T-helper 1 cell (primary cell): ENCODE results near the gene CYP26B1.

Experiments used
- DNase-seq, 5 donors: peaks; one replicate each; pipeline ENCODE4 v3.0.0-alpha.2; 2012 to 2020

CYP26B1 gene

GRCh38 chr2:72128843-72129227 is 18.8 kb downstream of the CYP26B1 start:
- peak in 1 of 5 donors; percentile 4 for DNase-seq

GRCh38 chr2:72128059-72128842 is 19.4 kb downstream of the CYP26B1 start:
- DNase-seq, result peak in 1 of 5 donors; percentile 3

GRCh38 chr2:72127401-72128058 is 20.1 kb downstream of the CYP26B1 start:
- peak in 1 of 5 donors; percentile 7 for DNase-seq

GRCh38 chr2:72126186-72127100 is 21.2 kb downstream of the CYP26B1 start:
- no peak for DNase-seq

- DNase-seq, result no peak
Measured at GRCh38 chr2:72124376-72124775, 23.3 kb downstream of the CYP26B1 start.

- no peak for DNase-seq
Measured at GRCh38 chr2:72121153-72121552, 26.5 kb downstream of the CYP26B1 start.

GRCh38 chr2:72118951-72119350 is 28.7 kb downstream of the CYP26B1 start:
- no peak for DNase-seq

- no peak for DNase-seq
Measured at GRCh38 chr2:72118386-72118785, 29.3 kb downstream of the CYP26B1 start.

GRCh38 chr2:72117718-72118117 is 29.9 kb downstream of the CYP26B1 start:
- DNase-seq, result no peak

GRCh38 chr2:72117029-72117428 is 30.6 kb downstream of the CYP26B1 start:
- no peak for DNase-seq

- no peak for DNase-seq
Measured at GRCh38 chr2:72116081-72116533, 31.6 kb downstream of the CYP26B1 start.

GRCh38 chr2:72115110-72116080 is 32.3 kb downstream of the CYP26B1 start:
- no peak for DNase-seq

GRCh38 chr2:72114693-72115051 is 33.0 kb downstream of the CYP26B1 start:
- no peak for DNase-seq

- DNase-seq, result no peak
Measured at GRCh38 chr2:72113847-72114692, 33.6 kb downstream of the CYP26B1 start.

- DNase-seq, result no peak
Measured at GRCh38 chr2:72112981-72113846, 34.4 kb downstream of the CYP26B1 start.

- no peak for DNase-seq
Measured at GRCh38 chr2:72112401-72112800, 35.3 kb downstream of the CYP26B1 start.

GRCh38 chr2:72111061-72111460 is 36.6 kb downstream of the CYP26B1 start:
- no peak for DNase-seq

GRCh38 chr2:72109904-72110303 is 37.8 kb downstream of the CYP26B1 start:
- DNase-seq, result no peak

- DNase-seq, result no peak
Measured at GRCh38 chr2:72109291-72109690, 38.4 kb downstream of the CYP26B1 start.

- no peak for DNase-seq
Measured at GRCh38 chr2:72108121-72108520, 39.5 kb downstream of the CYP26B1 start.
